Activated CD8-positive, alpha-beta T cell treated with anti-CD3 and anti-CD28 coated beads for 36 hours (primary cell): ENCODE data around the gene PPP4R2. TPM values are rescaled to one million over a fixed set of nuclear protein-coding genes. Genes with fewer than 3 reads are reported as not detected.

Experiments
- ATAC-seq: fragments of 200-7000 bp; cut with Tn5 transposase; one replicate; pipeline ENCODE4 v1.10.0; 2021; ENCODE audit warnings: mild to moderate bottlenecking, moderate library complexity
- CTCF ChIA-PET: fragments of 350-600 bp; sonication (Branson Sonifier 250); formaldehyde crosslinking; loops from one replicate; lab custom pipeline; 2021; ENCODE audit warnings: antibody characterized with exemption; lab: Charles Lee
- POLR2A ChIA-PET: fragments of 350-600 bp; sonication (Branson Sonifier 250); formaldehyde crosslinking; loops from one replicate; lab custom pipeline; 2021; ENCODE audit warnings: antibody characterized with exemption; lab: Charles Lee
- DNase-seq: peaks from one replicate; pipeline ENCODE4 v3.0.0-alpha.2; 2020
- H3K27ac Mint-ChIP-seq: one replicate; pipeline ENCODE4 v1.8.0; 2021; ENCODE audit warnings: mild to moderate bottlenecking, mixed read lengths
- H3K27me3 Mint-ChIP-seq: one replicate; pipeline ENCODE4 v1.8.0; 2021; ENCODE audit warnings: mixed read lengths
- H3K36me3 Mint-ChIP-seq: one replicate; pipeline ENCODE4 v1.8.0; 2021; ENCODE audit warnings: low read depth, mixed read lengths
- H3K4me1 Mint-ChIP-seq: one replicate; pipeline ENCODE4 v1.8.0; 2021; ENCODE audit warnings: low read depth, mixed read lengths
- H3K4me3 Mint-ChIP-seq: one replicate; pipeline ENCODE4 v1.8.0; 2021; ENCODE audit warnings: mild to moderate bottlenecking, moderate library complexity, mixed read lengths
- H3K9me3 Mint-ChIP-seq: one replicate; pipeline ENCODE4 v1.8.0; 2021; ENCODE audit warnings: mixed read lengths
- CTCF ChIP-seq: fragments of 200-600 bp; IDR thresholded peaks from one replicate; pipeline ENCODE4 v1.8.0; 2022; ENCODE audit warnings: antibody characterized with exemption, mild to moderate bottlenecking
- intact Hi-C: fragments of 100-400 bp; cut with micrococcal nuclease; formaldehyde crosslinking; loops from one replicate; pipeline ENCODE4 v1.10.0; 2022
- total RNA-seq, 2 experiments: library from RNA; stranded (reverse); gene quantifications; one replicate each; pipeline ENCODE4 v1.2.3, GENCODE V29; 2021

The PPP4R2 gene
- total RNA-seq, 2 experiments from 2014 or later = 85.5 to 88.6 TPM

- H3K36me3 Mint-ChIP-seq = no peaks in the 10 kb centered on the region
- no peak for TF ChIP-seq CTCF
- no peaks in the 10 kb centered on the region for H3K9me3 Mint-ChIP-seq
- intact Hi-C loops = no loop called here
- no peak overlapping the region for H3K4me3 Mint-ChIP-seq
- POLR2A ChIA-PET = no interaction called here
- CTCF ChIA-PET = interaction anchor here (1.3 kb wide), 1 partner anchor 393 kb away, joined by 3 read pairs; no protein-coding TSS in a partner anchor
- peaks cover 10% of the 10 kb centered on the region for H3K27me3 Mint-ChIP-seq
- H3K4me1 Mint-ChIP-seq = no peaks in the 10 kb centered on the region
- DNase-seq (no peak), ATAC-seq (no peak)
- H3K27ac Mint-ChIP-seq = no peak overlapping the region
These were observed 112.1 kb downstream of the PPP4R2 start for GRCh38 chr3:73108750-73109149.

- Mint-ChIP-seq H3K4me1 (no peaks in the 10 kb centered on the region), H3K4me3 (no peak overlapping the region), H3K36me3 (no peaks in the 10 kb centered on the region), H3K27ac (no peak overlapping the region), H3K9me3 (no peaks in the 10 kb centered on the region), H3K27me3 (peaks cover 12% of the 10 kb centered on the region)
- DNase-seq (no peak), ATAC-seq (no peak)
- intact Hi-C loops = no loop called here
- ChIA-PET POLR2A (no interaction called here), CTCF (interaction anchor here (0.8 to 1.3 kb wide), 2 partner anchors 9 to 392 kb away, joined by 3 to 5 read pairs; no protein-coding TSS in a partner anchor)
- TF ChIP-seq CTCF = no peak
These were observed 113.9 kb downstream of the PPP4R2 start for GRCh38 chr3:73110530-73110929.

DNA sequence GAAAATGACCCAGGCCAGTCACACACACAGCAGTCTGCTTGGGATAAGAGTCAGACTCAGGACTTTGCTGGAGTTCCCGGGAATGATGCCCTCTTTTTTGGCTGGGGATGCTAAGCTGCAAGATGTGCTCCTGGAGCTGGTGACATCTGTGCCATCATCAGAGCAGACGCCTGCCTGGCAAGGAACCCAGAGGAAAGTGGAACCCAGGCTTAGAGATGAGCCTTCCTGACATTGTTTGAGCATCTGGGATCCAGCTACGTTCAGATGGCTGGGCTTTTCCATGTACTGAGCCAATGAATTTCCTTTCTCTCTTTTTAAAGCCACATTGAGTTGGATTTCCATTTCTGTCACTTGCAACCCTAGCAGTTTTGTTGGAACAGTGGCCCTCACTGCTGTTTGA, 118.1 kb downstream of the PPP4R2 start:
- CTCF ChIA-PET = interaction anchor here (1.4 to 2.1 kb wide), 2 partner anchors 13 to 14 kb away, joined by 4 to 6 read pairs; no protein-coding TSS in a partner anchor

GRCh38 chr3:73115806-73116205, 119.2 kb downstream of the PPP4R2 start:
- ChIA-PET CTCF (interaction anchor here (1.4 to 2.1 kb wide), 2 partner anchors 13 to 14 kb away, joined by 4 to 6 read pairs; no protein-coding TSS in a partner anchor), POLR2A (no interaction called here)
- no peak overlapping the region for H3K27ac Mint-ChIP-seq
- H3K4me3 Mint-ChIP-seq = no peak overlapping the region
- DNase-seq (no peak), ATAC-seq (no peak)
- no peaks in the 10 kb centered on the region for H3K4me1 Mint-ChIP-seq
- intact Hi-C loops = no loop called here
- no peaks in the 10 kb centered on the region for H3K36me3 Mint-ChIP-seq
- H3K27me3 Mint-ChIP-seq = peaks cover 10% of the 10 kb centered on the region
- no peaks in the 10 kb centered on the region for H3K9me3 Mint-ChIP-seq
- no peak for TF ChIP-seq CTCF

More for the DNA sequence above, 118.1 kb downstream of the PPP4R2 start:
- Mint-ChIP-seq H3K36me3 (no peaks in the 10 kb centered on the region), H3K27me3 (peaks cover 11% of the 10 kb centered on the region), H3K9me3 (no peaks in the 10 kb centered on the region), H3K4me1 (no peaks in the 10 kb centered on the region), H3K4me3 (no peak overlapping the region), H3K27ac (no peak overlapping the region)
- TF ChIP-seq CTCF = no peak
- no peak for DNase-seq
- intact Hi-C loops = no loop called here
- no peak for ATAC-seq
- POLR2A ChIA-PET = no interaction called here

Other genes starting within 250 kb of the PPP4R2 start
- gene SHQ1, start 148.4 kb upstream of the PPP4R2 start, total RNA-seq = 10 to 100 TPM; 29.8 to 31.4 TPM
- under 1 TPM; 0.11 to 0.92 TPM for gene GXYLT2, start 108.8 kb upstream of the PPP4R2 start, total RNA-seq
- gene EBLN2, start 64.8 kb downstream of the PPP4R2 start, total RNA-seq = 1 to 10 TPM; 4.9 to 5.0 TPM